CD14-positive monocyte (primary cell): Measurements from ENCODE around the gene FGF19. TPM values are rescaled to one million over a fixed set of nuclear protein-coding genes. Genes with fewer than 3 reads are reported as not detected.

Source experiments
- DNase-seq, 3 donors: peaks; one replicate each; pipeline ENCODE4 v3.0.0-alpha.2; 2011 to 2022
- H2AFZ ChIP-seq: 2 replicates; pipeline ENCODE4 v1.6.0; 2012; ENCODE audit warnings: mild to moderate bottlenecking, low read depth, low read length, inconsistent platforms; ENCODE audit not compliant: insufficient read depth, poor library complexity, severe bottlenecking
- H3K27ac ChIP-seq, 2 donors: 1 replicate in 1 of 2; 2 replicates in 1 of 2; pipeline ENCODE4 v1.5.1; 2012 to 2013; ENCODE audit warnings: low read length in 2 of 2, control low read depth in 1 of 2, inconsistent platforms in 1 of 2, low read depth in 1 of 2, mild to moderate bottlenecking in 1 of 2
- H3K27me3 ChIP-seq, 2 donors: one replicate each; pipeline versions ENCODE4 v1.6.0 to v1.6.1; 2011 to 2013; ENCODE audit warnings: low read length in 2 of 2; ENCODE audit not compliant: control insufficient read depth in 2 of 2, insufficient read depth in 2 of 2
- H3K36me3 ChIP-seq, 2 donors: replicated peaks in 1 of 2; 1 replicate in 1 of 2; 2 replicates in 1 of 2; pipeline versions ENCODE4 v1.5.1 to v1.6.1; 2012 to 2013; ENCODE audit warnings: low read length in 2 of 2, control low read depth in 1 of 2, inconsistent platforms in 1 of 2, mild to moderate bottlenecking in 1 of 2; ENCODE audit not compliant: insufficient read depth in 2 of 2, control insufficient read depth in 1 of 2
- H3K4me1 ChIP-seq, 2 donors: 1 replicate in 1 of 2; 2 replicates in 1 of 2; pipeline versions ENCODE4 v1.5.1 to v1.6.1; 2012 to 2013; ENCODE audit warnings: low read length in 2 of 2, control low read depth in 1 of 2, inconsistent platforms in 1 of 2, mild to moderate bottlenecking in 1 of 2, moderate library complexity in 1 of 2; ENCODE audit not compliant: insufficient read depth in 2 of 2, control insufficient read depth in 1 of 2
- H3K4me2 ChIP-seq: replicated peaks from 2 replicates; pipeline ENCODE3; 2012; ENCODE audit warnings: low read length, moderate library complexity, mild to moderate bottlenecking; ENCODE audit not compliant: poor library complexity, severe bottlenecking; ENCODE audit errors: extremely low read depth
- H3K4me3 ChIP-seq, 3 experiments: fragments of 200-600 bp in 1 of 3; sonication (generic) in 1 of 3; replicated peaks in 1 of 3; 1 replicate in 2 of 3; 2 replicates in 1 of 3; pipeline ENCODE4 v1.5.1; 2011 to 2013; ENCODE audit warnings: low read length in 3 of 3, mild to moderate bottlenecking in 3 of 3, control low read depth in 2 of 3, low read depth in 2 of 3, inconsistent platforms in 1 of 3, moderate library complexity in 1 of 3
- H3K79me2 ChIP-seq: 2 replicates; pipeline ENCODE4 v1.6.0; 2012; ENCODE audit warnings: mild to moderate bottlenecking, control low read depth, inconsistent platforms, low read length, moderate library complexity; ENCODE audit not compliant: insufficient read depth
- H3K9ac ChIP-seq: 2 replicates; pipeline ENCODE4 v1.6.0; 2017; ENCODE audit warnings: low read length, mild to moderate bottlenecking; ENCODE audit not compliant: insufficient read depth, poor library complexity, severe bottlenecking
- H3K9me3 ChIP-seq, 2 donors: replicated peaks in 1 of 2; 1 replicate in 1 of 2; 2 replicates in 1 of 2; pipeline versions ENCODE4 v1.5.1 to v1.6.1; 2012 to 2013; ENCODE audit warnings: low read length in 2 of 2, control low read depth in 1 of 2; ENCODE audit not compliant: control insufficient read depth in 1 of 2, insufficient read depth in 1 of 2
- H4K20me1 ChIP-seq: 2 replicates; pipeline ENCODE4 v1.6.0; 2012; ENCODE audit warnings: mild to moderate bottlenecking, low read length, control low read depth, moderate library complexity; ENCODE audit not compliant: insufficient read depth
- H3K27ac Mint-ChIP-seq, 7 donors: one replicate each; pipeline ENCODE4 v1.8.0; 2020; ENCODE audit warnings: mild to moderate bottlenecking in 7 of 7, mixed read lengths in 7 of 7, moderate library complexity in 6 of 7, inconsistent platforms in 2 of 7
- H3K27me3 Mint-ChIP-seq, 3 donors: one replicate each; pipeline ENCODE4 v1.8.0; 2021 to 2022; ENCODE audit warnings: low read depth in 3 of 3, mild to moderate bottlenecking in 3 of 3, mixed read lengths in 3 of 3, moderate library complexity in 3 of 3, inconsistent platforms in 1 of 3
- H3K36me3 Mint-ChIP-seq, 2 donors: one replicate each; pipeline ENCODE4 v1.8.0; 2020; ENCODE audit warnings: mixed read lengths in 2 of 2, inconsistent platforms in 1 of 2, mild to moderate bottlenecking in 1 of 2
- H3K4me1 Mint-ChIP-seq: one replicate; pipeline ENCODE4 v1.8.0; 2020; ENCODE audit warnings: mild to moderate bottlenecking, mixed read lengths
- H3K4me3 Mint-ChIP-seq, 2 donors: one replicate each; pipeline ENCODE4 v1.8.0; 2020; ENCODE audit warnings: mild to moderate bottlenecking in 2 of 2, mixed read lengths in 2 of 2, moderate library complexity in 1 of 2
- H3K9me3 Mint-ChIP-seq, 7 donors: one replicate each; pipeline ENCODE4 v1.8.0; 2020 to 2022; ENCODE audit warnings: mixed read lengths in 7 of 7, mild to moderate bottlenecking in 6 of 7, moderate library complexity in 6 of 7, inconsistent platforms in 2 of 7
- WGBS: methylation state at CpG from one replicate; pipeline ENCODE4 v1.1.5; 2013; ENCODE audit warnings: missing lambda C conversion rate; ENCODE audit not compliant: insufficient coverage; 5-methylcytosine and 5-hydroxymethylcytosine counted together
- intact Hi-C, 2 donors: fragments of 100-400 bp; cut with micrococcal nuclease; formaldehyde crosslinking; loops; one replicate each; pipeline versions ENCODE4 v1.15.0 to v1.15.1; 2023
- polyA plus RNA-seq, 3 donors: library from polyadenylated mRNA; depleted of rRNA in 1 of 3; unstranded in 2 of 3; stranded (reverse) in 1 of 3; fragments of 300-500 nt in 2 of 3; fragments of >200 nt in 1 of 3; fragmentation: Illumina TruSeq in 2 of 3; gene quantifications; 1 replicate in 2 of 3; 2 replicates in 1 of 3; pipeline ENCODE4 v1.2.3, GENCODE V29; 2012 to 2021
- TF ChIP-seq, protein P1 (sequence below): fragments of 200-600 bp; IDR thresholded peaks from one replicate; pipeline ENCODE4 v1.8.0; 2022; ENCODE audit warnings: antibody characterized with exemption, mild to moderate bottlenecking

FGF19 gene
- polyA plus RNA-seq, 3 donors, result not detected

DNA sequence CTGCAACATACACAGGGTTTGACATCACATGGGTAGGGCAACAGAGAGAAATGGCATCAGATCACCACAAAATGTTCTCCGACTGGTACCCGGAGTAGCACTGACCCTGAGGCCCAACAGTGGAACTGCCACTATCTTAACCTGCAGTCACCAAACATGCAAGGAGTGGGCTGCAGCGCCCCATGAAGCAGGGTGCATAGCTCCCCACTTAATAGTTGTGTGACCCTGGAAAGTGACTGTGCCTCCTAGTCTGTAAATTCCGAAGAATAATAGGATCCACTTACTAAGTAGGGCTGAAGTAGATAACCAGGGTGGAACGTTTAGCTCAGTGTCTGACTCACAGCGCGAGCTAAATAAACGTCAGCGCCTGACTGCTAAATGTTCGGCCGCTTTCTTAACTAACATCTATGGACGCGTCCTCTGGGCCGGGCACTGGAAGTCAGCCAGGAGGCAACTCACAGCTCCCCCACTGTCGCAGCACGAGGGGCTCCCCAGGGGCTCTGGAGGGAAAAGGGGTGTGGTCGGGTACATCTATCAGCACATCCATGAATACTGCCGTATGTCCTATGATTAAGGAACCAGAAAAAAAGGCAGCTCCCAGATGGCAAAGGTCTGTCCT, 29.4 kb downstream of the FGF19 start:
- Mint-ChIP-seq H3K27ac (peak overlapping the region; percentile 83 to 98 (median 91)), H3K9me3 (no peaks in the 10 kb centered on the region), H3K4me1 (peaks cover 23% of the 10 kb centered on the region), H3K27me3 (peaks cover 5 to 25% (median 14%) of the 10 kb centered on the region in 3 donors), H3K36me3 (peaks cover 26 to 38% of the 10 kb centered on the region in 2 donors), H3K4me3 (peak overlapping the region; percentile 90 to 93)
- intact Hi-C loops, result loop anchor here (2.0 to 10.0 kb wide), 2 partner anchors 378 to 380 kb away; partner anchors contain the start of gene MYEOV (in 1 of the 2)
- Histone ChIP-seq H3K36me3 (peaks cover 30 to 39% of the 10 kb centered on the region in 2 donors), H3K79me2 (peaks cover 23% of the 10 kb centered on the region), H3K27ac (peak overlapping the region; percentile 55 to 92), H3K9me3 (no peaks in the 10 kb centered on the region), H3K4me3 (peak overlapping the region; percentile 72 to 85 (median 84)), H3K9ac (peak overlapping the region; percentile 93), H3K4me1 (peaks cover 14 to 24% of the 10 kb centered on the region in 2 donors), H2AFZ (peak overlapping the region; percentile 87), H3K4me2 (peak overlapping the region; percentile 74), H4K20me1 (peaks cover 38% of the 10 kb centered on the region), H3K27me3 (peaks cover 0 to 7% of the 10 kb centered on the region in 2 donors)
- TF ChIP-seq, protein P1, sequence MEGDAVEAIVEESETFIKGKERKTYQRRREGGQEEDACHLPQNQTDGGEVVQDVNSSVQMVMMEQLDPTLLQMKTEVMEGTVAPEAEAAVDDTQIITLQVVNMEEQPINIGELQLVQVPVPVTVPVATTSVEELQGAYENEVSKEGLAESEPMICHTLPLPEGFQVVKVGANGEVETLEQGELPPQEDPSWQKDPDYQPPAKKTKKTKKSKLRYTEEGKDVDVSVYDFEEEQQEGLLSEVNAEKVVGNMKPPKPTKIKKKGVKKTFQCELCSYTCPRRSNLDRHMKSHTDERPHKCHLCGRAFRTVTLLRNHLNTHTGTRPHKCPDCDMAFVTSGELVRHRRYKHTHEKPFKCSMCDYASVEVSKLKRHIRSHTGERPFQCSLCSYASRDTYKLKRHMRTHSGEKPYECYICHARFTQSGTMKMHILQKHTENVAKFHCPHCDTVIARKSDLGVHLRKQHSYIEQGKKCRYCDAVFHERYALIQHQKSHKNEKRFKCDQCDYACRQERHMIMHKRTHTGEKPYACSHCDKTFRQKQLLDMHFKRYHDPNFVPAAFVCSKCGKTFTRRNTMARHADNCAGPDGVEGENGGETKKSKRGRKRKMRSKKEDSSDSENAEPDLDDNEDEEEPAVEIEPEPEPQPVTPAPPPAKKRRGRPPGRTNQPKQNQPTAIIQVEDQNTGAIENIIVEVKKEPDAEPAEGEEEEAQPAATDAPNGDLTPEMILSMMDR, result no peak
- 27% methylated on average over 11 of the region's 18 CpGs for WGBS
- DNase-seq, result peak; percentile 15 to 44 (median 21)

DNA sequence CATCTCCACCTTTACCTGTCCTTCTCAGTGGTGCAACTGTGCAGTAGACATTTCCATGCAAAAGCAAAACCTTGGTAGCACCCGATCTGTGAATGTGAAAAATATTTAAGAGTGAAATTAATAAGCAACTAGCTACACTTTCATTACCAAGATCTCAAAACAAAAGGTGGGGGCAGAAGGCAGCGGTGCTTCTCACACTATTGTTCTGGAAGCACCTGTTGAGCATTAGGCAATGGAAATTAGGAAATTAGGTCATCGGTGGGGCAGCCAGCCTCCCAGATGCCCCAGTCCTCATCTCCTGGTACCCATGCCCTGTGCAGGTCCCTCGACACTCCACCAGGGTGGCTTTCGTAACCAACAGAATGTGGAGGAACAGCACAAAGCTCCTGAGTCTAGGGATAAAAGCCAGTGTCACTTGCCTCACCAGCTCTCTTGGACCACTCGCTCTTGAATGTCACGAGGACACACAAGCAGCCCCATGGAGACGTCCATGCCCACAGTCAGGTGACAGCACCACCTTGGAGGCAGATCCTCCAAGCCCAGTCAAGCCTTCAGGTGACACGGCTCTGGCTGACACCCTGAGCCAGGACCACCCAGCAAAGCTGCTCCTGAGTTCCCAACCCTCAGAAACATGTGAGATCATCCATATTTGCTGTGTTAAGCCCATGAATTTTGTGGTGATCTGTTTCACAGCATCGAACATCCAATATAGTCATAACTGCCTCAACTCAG, 31.9 kb downstream of the FGF19 start:
- Histone ChIP-seq H3K27me3 (peaks cover 0 to 7% of the 10 kb centered on the region in 2 donors), H3K79me2 (peaks cover 23% of the 10 kb centered on the region), H3K27ac (no peak overlapping the region), H3K4me3 (no peak overlapping the region), H3K9ac (no peak overlapping the region), H3K4me1 (peaks cover 14 to 24% of the 10 kb centered on the region in 2 donors), H2AFZ (no peak overlapping the region), H3K36me3 (peaks cover 49 to 63% of the 10 kb centered on the region in 2 donors), H4K20me1 (peaks cover 50% of the 10 kb centered on the region), H3K9me3 (no peaks in the 10 kb centered on the region), H3K4me2 (no peak overlapping the region)
- TF ChIP-seq, protein P1, result no peak
- H3K27ac Mint-ChIP-seq, result no peak overlapping the region
- H3K36me3 Mint-ChIP-seq, result peaks cover 46 to 63% of the 10 kb centered on the region in 2 donors
- 95% methylated on average over 7 of the region's 10 CpGs for WGBS
- H3K4me1 Mint-ChIP-seq, result peaks cover 23% of the 10 kb centered on the region
- H3K9me3 Mint-ChIP-seq, result peaks cover 0 to 2% (median 0%) of the 10 kb centered on the region in 7 donors
- no peak overlapping the region for H3K4me3 Mint-ChIP-seq
- DNase-seq, result no peak
- peaks cover 0 to 10% (median 7%) of the 10 kb centered on the region in 3 donors for H3K27me3 Mint-ChIP-seq
- intact Hi-C loops, result loop anchor here (2.0 to 10.0 kb wide), 2 partner anchors 377 to 571 kb away; partner anchors contain the start of gene MYEOV (in 1 of the 2)
